HS-5 (cell line): ENCODE data around the gene CEACAM20.
"Not testable (repeated sequence)": the region's sequence is repeated elsewhere in the genome, so short reads cannot be mapped to it uniquely, and the experiment has no call there.

Experiments
- DNase-seq: peaks from one replicate; pipeline ENCODE4 v3.0.0-alpha.2; 2012; ENCODE audit warnings: low read depth

The CEACAM20 gene

DNA sequence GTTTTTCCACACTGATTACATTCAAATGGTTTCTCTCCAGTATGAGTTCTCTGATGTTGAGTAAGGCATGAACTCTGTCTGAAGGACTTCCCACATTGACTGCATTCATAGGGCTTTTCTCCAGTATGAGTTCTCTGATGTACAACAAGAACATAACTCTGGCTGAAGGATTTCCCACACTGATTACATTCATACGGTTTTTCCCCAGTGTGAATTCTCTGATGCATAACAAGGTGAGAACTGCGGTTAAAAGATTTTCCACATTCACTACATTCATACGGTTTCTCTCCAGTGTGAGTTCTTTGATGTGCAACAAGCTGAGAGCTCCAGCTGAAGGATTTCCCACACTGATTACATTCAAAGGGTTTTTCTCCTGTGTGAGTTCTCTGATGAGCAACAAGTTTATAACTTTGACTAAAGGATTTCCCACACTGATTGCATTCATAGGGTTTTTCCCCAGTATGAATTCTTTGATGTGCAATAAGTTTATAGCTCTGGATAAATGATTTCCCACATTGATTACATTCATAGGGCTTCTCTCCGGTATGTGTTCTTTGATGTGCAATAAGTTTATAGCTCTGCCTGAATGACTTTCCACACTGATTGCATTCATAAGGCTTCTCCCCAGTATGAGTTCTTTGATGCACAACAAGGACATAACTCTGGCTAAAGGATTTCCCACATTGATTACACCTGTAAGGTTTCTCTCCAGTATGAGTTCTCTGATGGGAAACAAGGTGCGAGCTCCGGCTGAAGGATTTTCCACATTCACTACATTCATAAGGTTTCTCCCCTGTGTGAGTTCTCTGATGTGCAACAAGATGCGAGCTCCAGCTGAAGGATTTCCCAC lies 52.7 kb downstream of the CEACAM20 start:
- DNase-seq = peak; percentile 11

- DNase-seq = not testable (repeated sequence)
Observed at GRCh38 chr19:44468730-44469129, 60.7 kb downstream of the CEACAM20 start.

DNA sequence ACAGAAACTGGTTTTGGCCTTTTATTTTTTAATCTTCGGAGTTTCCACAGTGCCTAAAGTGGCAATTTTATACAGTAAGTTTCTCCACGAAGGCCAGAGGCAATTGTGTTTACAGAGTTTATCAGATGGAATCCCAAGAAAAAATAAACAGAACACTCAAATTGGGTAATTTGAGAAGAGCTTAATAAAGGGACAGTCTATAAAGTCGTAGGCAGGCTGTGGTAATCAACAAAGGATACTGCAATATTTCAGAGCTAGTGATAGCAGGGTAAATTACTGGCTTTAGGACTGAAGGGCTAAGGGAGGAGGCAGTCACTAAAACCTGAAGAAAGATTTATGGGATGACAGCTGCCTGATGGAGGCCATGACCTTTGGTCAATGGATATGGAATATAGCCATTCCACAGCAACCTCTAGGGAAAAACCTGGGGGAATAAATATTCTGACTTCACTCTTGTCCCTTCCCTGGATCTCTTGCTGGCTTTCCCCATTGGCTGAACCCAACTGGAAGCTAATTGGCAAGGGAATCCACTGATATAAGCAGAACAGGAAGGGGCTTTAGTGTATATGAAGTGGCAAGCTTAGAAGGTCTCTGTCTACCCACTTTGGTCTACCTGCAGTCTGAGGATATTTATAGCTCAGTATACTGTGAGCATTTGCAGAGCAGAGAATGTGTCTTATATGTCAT lies 66.7 kb downstream of the CEACAM20 start:
- DNase-seq = not testable (repeated sequence)
